K562 (cell line): ENCODE measurements around the gene ZFAND6. TPM values are rescaled to one million over a fixed set of nuclear protein-coding genes. Genes with fewer than 3 reads are reported as not detected.

Source experiments
- ARHGAP35 ChIP-seq: fragments of 450-650 bp; IDR thresholded peaks from 2 replicates; pipeline ENCODE4 v1.6.1; 2018; ENCODE audit not compliant: partially characterized antibody
- ARNT ChIP-seq, 2 experiments: fragments of 450-650 bp; IDR thresholded peaks; 2 replicates each; pipeline ENCODE4 v1.6.1; 2016; ENCODE audit warnings: mild to moderate bottlenecking in 1 of 2
- CCNT2 ChIP-seq: IDR thresholded peaks from 2 replicates; pipeline ENCODE4 v1.6.1; 2011; ENCODE audit warnings: borderline replicate concordance, low read depth, mild to moderate bottlenecking, moderate library complexity, mixed read lengths, low read length; ENCODE audit not compliant: insufficient read length; ENCODE audit errors: extremely low read depth
- GTF2E2 ChIP-seq: fragments of 200-800 bp; sonication (Bioruptor generic); IDR thresholded peaks from 2 replicates; pipeline ENCODE4 v1.6.1; 2016; ENCODE audit warnings: missing genetic modification characterization, missing compliant biosample characterization
- KLF13 ChIP-seq: fragments of 450-650 bp; IDR thresholded peaks from 2 replicates; pipeline ENCODE4 v1.6.1; 2016; ENCODE audit warnings: missing genetic modification characterization, low read depth, mild to moderate bottlenecking, missing compliant biosample characterization, moderate library complexity, borderline replicate concordance
- MAZ ChIP-seq, 2 experiments: fragments of 450-650 bp in 1 of 2; sonication (generic) in 1 of 2; formaldehyde crosslinking; IDR thresholded peaks in 1 of 2; conservative IDR thresholded peaks in 1 of 2; 2 replicates each; pipeline versions ENCODE4 v1.4.0 to v1.5.0; 2020; ENCODE audit warnings: mild to moderate bottlenecking in 1 of 2, missing genetic modification reagents in 1 of 2
- NFATC3 ChIP-seq: fragments of 450-650 bp; IDR thresholded peaks from 2 replicates; pipeline ENCODE4 v1.6.1; 2017; ENCODE audit warnings: mild to moderate bottlenecking
- ZBTB9 ChIP-seq: fragments of 450-650 bp; formaldehyde crosslinking; IDR thresholded peaks from 2 replicates; pipeline ENCODE4 v1.4.0; 2020; ENCODE audit warnings: mild to moderate bottlenecking, moderate library complexity
- ZNF444 ChIP-seq: fragments of 250-450 bp; sonication (Bioruptor Pico); IDR thresholded peaks from 2 replicates; pipeline ENCODE4 v1.4.0; 2020; ENCODE audit warnings: mild to moderate bottlenecking, moderate library complexity
- ZNF507 ChIP-seq: conservative IDR thresholded peaks from 2 replicates; pipeline ENCODE4 v1.6.1; 2017; ENCODE audit warnings: missing genetic modification characterization, missing compliant biosample characterization
- ZNF780A ChIP-seq: fragments of 250-450 bp; sonication (Bioruptor Pico); IDR thresholded peaks from 2 replicates; pipeline ENCODE4 v1.5.0; 2021; ENCODE audit warnings: mild to moderate bottlenecking
- polyA plus RNA-seq, 8 experiments: library from polyadenylated mRNA; depleted of rRNA in 4 of 8; stranded (reverse) in 5 of 8; unstranded in 3 of 8; fragments of >200 nt; fragmentation: Nextera tagmentation in 2 of 8; fragmentation: Illumina TruSeq in 1 of 8; extraction: Ambion mirVana in 2 of 8; extraction: Trizol in 1 of 8; gene quantifications; 2 replicates each; pipeline versions ENCODE4 v1.2.1 to v1.2.3, GENCODE V29; 2011 to 2014; ENCODE audit warnings: inconsistent platforms in 1 of 8, missing spikeins in 1 of 8
- total RNA-seq, 7 experiments: library from RNA; depleted of rRNA in 6 of 7; stranded (reverse); fragments of >200 nt in 6 of 7; fragmentation: Illumina TruSeq in 2 of 7; extraction: Trizol in 2 of 7; gene quantifications; 2 replicates each; pipeline versions ENCODE4 v1.2.1 to v1.2.3, GENCODE V29; 2011 to 2021; ENCODE audit warnings: low replicate concordance in 1 of 7
- TF ChIP-seq, protein P1 (sequence below), 2 experiments: fragments of 250-450 bp in 1 of 2; fragments of 450-650 bp in 1 of 2; sonication (Bioruptor Pico) in 1 of 2; IDR thresholded peaks; 2 replicates each; pipeline versions ENCODE4 v1.6.1 to v1.8.0; 2016 to 2021; ENCODE audit warnings: mild to moderate bottlenecking in 2 of 2, moderate library complexity in 2 of 2, missing compliant biosample characterization in 1 of 2, missing genetic modification characterization in 1 of 2

The ZFAND6 gene
- total and polyA plus RNA-seq, 9 of the 15 experiments (the other 6 are each of a cell fraction or from before 2014, with no cell fraction given): 53.9 to 206 (median 88.9) TPM

DNA sequence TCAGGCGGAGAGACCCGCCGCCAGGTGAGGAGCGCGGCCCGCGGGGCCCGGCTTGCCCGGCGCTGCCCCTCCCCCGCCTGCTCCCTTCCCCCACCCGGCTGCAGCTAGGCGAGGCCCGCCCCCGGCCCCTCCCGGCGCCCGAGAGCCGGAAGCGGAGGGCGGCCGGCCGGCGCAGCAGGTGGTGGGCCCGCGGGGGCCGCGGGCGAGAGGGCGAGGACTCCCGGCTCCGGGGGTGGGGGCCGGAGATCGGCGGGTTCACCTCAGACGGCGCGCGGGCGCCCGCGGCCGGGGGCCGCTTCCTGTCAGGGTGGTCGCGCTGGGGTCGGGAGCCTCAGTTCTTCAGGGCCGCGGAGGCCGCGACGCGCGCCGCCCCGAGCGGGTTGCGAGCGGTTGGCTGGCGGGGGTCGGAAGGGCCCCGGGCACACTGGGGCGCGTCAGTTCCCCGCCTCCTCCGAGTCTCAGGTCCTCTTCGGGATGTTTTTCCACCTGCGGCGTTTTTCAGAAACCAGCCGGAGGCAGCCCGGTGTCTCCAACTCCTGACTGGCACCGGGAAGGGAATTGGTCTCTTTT, 395 bp downstream of the ZFAND6 start (continued):
- TF ChIP-seq ARNT (IDR thresholded peaks at IDR 0.05) (no peak), CCNT2 (peak; percentile 15), ZBTB9 (CRISPR knock-in tag) (no peak), NFATC3 (no peak), KLF13 (tag) (no peak), MAZ (CRISPR knock-in tag; conservative IDR thresholded peaks at IDR 0.05 in 1 of 2, IDR thresholded peaks at IDR 0.05 in 1 of 2) (peak in 1 of 2 experiments; percentile 70; a peak in 1 of 4 replicates), GTF2E2 (tag) (peak; percentile 74; the same call in 1 of the 2 replicates), ZNF444 (CRISPR knock-in tag) (no peak), ZNF507 (no peak), ZNF780A (CRISPR knock-in tag) (no peak), ARHGAP35 (no peak)
- TF ChIP-seq, protein P1, sequence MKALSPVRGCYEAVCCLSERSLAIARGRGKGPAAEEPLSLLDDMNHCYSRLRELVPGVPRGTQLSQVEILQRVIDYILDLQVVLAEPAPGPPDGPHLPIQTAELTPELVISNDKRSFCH (CRISPR knock-in tag; IDR thresholded peaks at IDR 0.05): no peak
- TF ChIP-seq, protein P1 (tag; IDR thresholded peaks at IDR 0.05): no peak
